ENCODE results near the gene PSMB1. TPM values are rescaled to one million over a fixed set of nuclear protein-coding genes. Genes with fewer than 3 reads are reported as not detected.

The PSMB1 gene
- total and polyA plus RNA-seq, 2 donors (not counting 1 experiment from before 2014, with no cell fraction given): 94.3 to 134 TPM

DNA sequence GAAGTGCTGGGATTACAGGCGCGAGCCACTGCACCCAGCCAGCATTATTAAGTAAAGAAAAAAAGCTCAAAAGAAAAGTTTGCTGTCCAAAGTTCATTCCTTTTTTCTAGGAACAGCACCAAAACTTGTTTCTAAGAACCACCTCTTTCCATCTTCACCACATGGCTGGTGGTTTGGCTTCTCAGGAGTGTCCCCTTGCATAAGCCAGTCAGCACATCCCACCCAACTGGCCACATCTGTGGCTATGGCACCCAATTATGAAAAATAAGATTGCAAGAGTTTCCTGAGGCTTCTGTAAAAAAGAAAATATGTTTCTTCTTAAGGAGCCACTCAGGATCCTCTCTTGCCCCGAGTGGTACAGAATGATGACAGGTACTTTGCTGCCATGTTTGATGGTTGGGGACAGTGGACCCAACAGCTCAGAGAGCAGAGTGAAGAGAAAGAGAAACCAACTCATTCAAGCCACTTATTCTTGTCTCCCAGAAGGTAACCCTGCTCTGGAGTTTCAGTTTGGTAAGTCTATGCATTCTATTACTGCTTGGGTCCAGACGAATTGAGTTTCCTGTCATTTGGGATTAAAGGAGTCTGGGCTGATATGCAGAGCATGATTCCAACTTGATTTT is 65.3 kb downstream of the PSMB1 start:
- Mint-ChIP-seq H3K9me3 (ENCODE audit: insufficient read depth) (no peaks in the 10 kb centered on the region), H3K4me1 (no peaks in the 10 kb centered on the region), H3K27ac (no peak overlapping the region), H3K27me3 (peaks cover 19% of the 10 kb centered on the region), H3K4me3 (no peak overlapping the region)
- no peak for TF ChIP-seq EZH2 (IDR thresholded peaks at IDR 0.05; ENCODE audit: borderline replicate concordance, insufficient read depth, low read depth, low read length, poor library complexity, severe bottlenecking)
- TF ChIP-seq, protein P1, sequence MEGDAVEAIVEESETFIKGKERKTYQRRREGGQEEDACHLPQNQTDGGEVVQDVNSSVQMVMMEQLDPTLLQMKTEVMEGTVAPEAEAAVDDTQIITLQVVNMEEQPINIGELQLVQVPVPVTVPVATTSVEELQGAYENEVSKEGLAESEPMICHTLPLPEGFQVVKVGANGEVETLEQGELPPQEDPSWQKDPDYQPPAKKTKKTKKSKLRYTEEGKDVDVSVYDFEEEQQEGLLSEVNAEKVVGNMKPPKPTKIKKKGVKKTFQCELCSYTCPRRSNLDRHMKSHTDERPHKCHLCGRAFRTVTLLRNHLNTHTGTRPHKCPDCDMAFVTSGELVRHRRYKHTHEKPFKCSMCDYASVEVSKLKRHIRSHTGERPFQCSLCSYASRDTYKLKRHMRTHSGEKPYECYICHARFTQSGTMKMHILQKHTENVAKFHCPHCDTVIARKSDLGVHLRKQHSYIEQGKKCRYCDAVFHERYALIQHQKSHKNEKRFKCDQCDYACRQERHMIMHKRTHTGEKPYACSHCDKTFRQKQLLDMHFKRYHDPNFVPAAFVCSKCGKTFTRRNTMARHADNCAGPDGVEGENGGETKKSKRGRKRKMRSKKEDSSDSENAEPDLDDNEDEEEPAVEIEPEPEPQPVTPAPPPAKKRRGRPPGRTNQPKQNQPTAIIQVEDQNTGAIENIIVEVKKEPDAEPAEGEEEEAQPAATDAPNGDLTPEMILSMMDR (IDR thresholded peaks at IDR 0.05): no peak
- WGBS (ENCODE audit: insufficient coverage): 100% methylated on average over 3 of the region's 4 CpGs
- ChIA-PET CTCF (no interaction called here), POLR2A (no interaction called here)
- Histone ChIP-seq H3K9ac (ENCODE audit: low read length) (no peak overlapping the region), H3K36me3 (replicated peaks in 1 of 2; ENCODE audit: control extremely low read depth in 1 of 2, control insufficient read depth in 1 of 2, extremely low read depth in 1 of 2, insufficient read depth in 2 of 2, low read length in 1 of 2) (no peaks in the 10 kb centered on the region), H2AFZ (ENCODE audit: insufficient read depth, low read depth, low read length, poor library complexity, severe bottlenecking) (no peak overlapping the region), H3K9me3 (ENCODE audit: control extremely low read depth in 1 of 3, control insufficient read depth in 2 of 3, insufficient read depth in 1 of 3, low read length in 2 of 3) (peaks cover 0 to 4% (median 0%) of the 10 kb centered on the region in 3 donors), H4K20me1 (ENCODE audit: control insufficient read depth, insufficient read depth, low read length, poor library complexity, severe bottlenecking) (no peaks in the 10 kb centered on the region), H3K4me1 (ENCODE audit: control insufficient read depth in 2 of 2, insufficient read depth in 2 of 2, low read length in 2 of 2) (no peaks in the 10 kb centered on the region), H3K4me2 (replicated peaks; ENCODE audit: low read depth, low read length, poor library complexity, severe bottlenecking) (no peak overlapping the region), H3K27me3 (replicated peaks in 1 of 4; ENCODE audit: control extremely low read depth in 1 of 4, control insufficient read depth in 3 of 4, insufficient read depth in 4 of 4, low read length in 3 of 4) (peaks cover 0 to 5% (median 0%) of the 10 kb centered on the region in 4 experiments), H3K27ac (ENCODE audit: low read length in 2 of 2) (no peak overlapping the region), H3K4me3 (ENCODE audit: control extremely low read depth in 1 of 5, extremely low read depth in 1 of 5, insufficient read depth in 1 of 5, low read depth in 2 of 5, low read length in 4 of 5) (no peak overlapping the region), H3K79me2 (ENCODE audit: control insufficient read depth, insufficient read depth, low read length) (no peaks in the 10 kb centered on the region)
- ATAC-seq (ENCODE audit: low read depth) (no peak), DNase-seq (no peak)
- intact Hi-C loops (cut with micrococcal nuclease): no loop called here

DNA sequence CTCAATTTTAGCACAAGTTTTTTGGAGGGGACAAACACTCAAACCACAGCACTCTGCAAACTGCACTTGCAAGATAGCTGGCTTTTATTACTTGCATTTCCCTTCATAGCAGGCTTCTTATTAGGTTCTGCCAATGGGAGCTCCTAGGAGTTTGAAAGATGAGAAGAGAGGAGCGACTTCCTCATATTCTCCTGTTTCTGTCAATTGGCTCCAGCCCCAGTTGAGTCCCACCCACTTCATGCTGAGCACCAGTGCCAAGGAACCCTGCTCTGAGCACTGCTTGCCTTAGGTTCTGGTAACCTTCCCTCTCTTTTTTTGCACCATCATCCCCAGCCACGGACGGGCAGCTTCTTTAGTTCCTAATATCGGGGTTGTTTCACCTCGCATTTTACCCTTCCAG is 67.9 kb downstream of the PSMB1 start:
- H4K20me1 ChIP-seq (ENCODE audit: control insufficient read depth, insufficient read depth, low read length, poor library complexity, severe bottlenecking): no peaks in the 10 kb centered on the region
- no peaks in the 10 kb centered on the region for H3K4me1 Mint-ChIP-seq
- H3K4me1 ChIP-seq (ENCODE audit: control insufficient read depth in 2 of 2, insufficient read depth in 2 of 2, low read length in 2 of 2): no peaks in the 10 kb centered on the region
- no peak overlapping the region for H3K4me3 Mint-ChIP-seq
- ATAC-seq (ENCODE audit: low read depth): no peak
- POLR2A ChIA-PET: no interaction called here
- H3K27me3 Mint-ChIP-seq: peaks cover 4% of the 10 kb centered on the region
- H3K4me2 ChIP-seq (replicated peaks; ENCODE audit: low read depth, low read length, poor library complexity, severe bottlenecking): no peak overlapping the region
- H3K27ac ChIP-seq (ENCODE audit: low read length in 2 of 2): no peak overlapping the region
- H3K9me3 ChIP-seq (ENCODE audit: control extremely low read depth in 1 of 3, control insufficient read depth in 2 of 3, insufficient read depth in 1 of 3, low read length in 2 of 3): peaks cover 0 to 4% (median 0%) of the 10 kb centered on the region in 3 donors
- no peaks in the 10 kb centered on the region for H3K79me2 ChIP-seq (ENCODE audit: control insufficient read depth, insufficient read depth, low read length)
- no peak overlapping the region for H3K27ac Mint-ChIP-seq
- CTCF ChIA-PET: no interaction called here
- peaks cover 5% of the 10 kb centered on the region for H3K9me3 Mint-ChIP-seq (ENCODE audit: insufficient read depth)
- H3K4me3 ChIP-seq (ENCODE audit: control extremely low read depth in 1 of 5, extremely low read depth in 1 of 5, insufficient read depth in 1 of 5, low read depth in 2 of 5, low read length in 4 of 5): no peak overlapping the region
- intact Hi-C loops (cut with micrococcal nuclease): no loop called here
- WGBS (ENCODE audit: insufficient coverage): 98% methylated on average over 4 of the region's 5 CpGs
- DNase-seq: no peak
- no peak for TF ChIP-seq EZH2 (IDR thresholded peaks at IDR 0.05; ENCODE audit: borderline replicate concordance, insufficient read depth, low read depth, low read length, poor library complexity, severe bottlenecking)
- TF ChIP-seq, protein P1 (IDR thresholded peaks at IDR 0.05): no peak
- H3K27me3 ChIP-seq (replicated peaks in 1 of 4; ENCODE audit: control extremely low read depth in 1 of 4, control insufficient read depth in 3 of 4, insufficient read depth in 4 of 4, low read length in 3 of 4): no peaks in the 10 kb centered on the region
- no peaks in the 10 kb centered on the region for H3K36me3 ChIP-seq (replicated peaks in 1 of 2; ENCODE audit: control extremely low read depth in 1 of 2, control insufficient read depth in 1 of 2, extremely low read depth in 1 of 2, insufficient read depth in 2 of 2, low read length in 1 of 2)
- no peak overlapping the region for H2AFZ ChIP-seq (ENCODE audit: insufficient read depth, low read depth, low read length, poor library complexity, severe bottlenecking)
- no peak overlapping the region for H3K9ac ChIP-seq (ENCODE audit: low read length)
